ENCODE results near the gene FBXO36.

The FBXO36 gene

DNA sequence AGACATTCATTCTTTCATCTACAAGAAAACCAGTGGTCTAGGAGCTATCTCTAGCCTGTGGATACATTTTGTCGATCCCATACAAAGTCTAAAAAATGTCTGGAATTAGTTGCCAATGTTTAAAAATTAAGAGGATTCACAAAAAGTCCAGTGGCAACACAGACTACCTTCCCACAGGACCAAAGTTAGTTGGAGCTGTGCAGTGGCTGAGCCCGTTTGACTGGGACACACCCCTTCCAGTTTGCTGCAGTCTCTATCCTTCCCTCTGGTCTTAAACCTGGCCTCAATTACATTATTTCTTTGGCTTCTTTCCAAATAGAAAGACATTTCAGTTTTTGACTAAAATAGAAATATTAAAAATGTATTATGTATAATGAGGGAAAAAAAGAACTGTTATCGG, 127.8 kb downstream of the FBXO36 start:
- no peak for DNase-seq (ENCODE audit: low read depth in 2 of 2)

DNA sequence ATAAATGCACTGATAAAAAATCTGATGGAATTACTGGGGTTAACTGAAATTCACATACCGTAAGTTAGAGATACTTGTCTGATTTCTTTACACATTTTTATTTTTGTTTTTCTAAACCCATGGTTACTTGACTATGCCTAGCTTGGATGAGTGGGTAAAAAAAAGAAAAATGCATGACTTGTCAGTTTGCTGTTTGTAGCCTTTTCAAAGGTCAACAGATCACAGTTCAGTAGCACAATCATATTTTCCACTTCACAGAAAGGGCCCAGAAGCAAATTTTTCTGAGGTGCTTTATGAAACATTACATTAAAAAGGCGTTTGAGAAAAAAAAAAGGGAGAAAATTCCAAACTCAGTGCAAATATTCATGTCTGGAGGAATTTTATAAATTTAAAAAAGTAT, 130.0 kb downstream of the FBXO36 start:
- no peak for DNase-seq (ENCODE audit: low read depth in 2 of 2)

DNA sequence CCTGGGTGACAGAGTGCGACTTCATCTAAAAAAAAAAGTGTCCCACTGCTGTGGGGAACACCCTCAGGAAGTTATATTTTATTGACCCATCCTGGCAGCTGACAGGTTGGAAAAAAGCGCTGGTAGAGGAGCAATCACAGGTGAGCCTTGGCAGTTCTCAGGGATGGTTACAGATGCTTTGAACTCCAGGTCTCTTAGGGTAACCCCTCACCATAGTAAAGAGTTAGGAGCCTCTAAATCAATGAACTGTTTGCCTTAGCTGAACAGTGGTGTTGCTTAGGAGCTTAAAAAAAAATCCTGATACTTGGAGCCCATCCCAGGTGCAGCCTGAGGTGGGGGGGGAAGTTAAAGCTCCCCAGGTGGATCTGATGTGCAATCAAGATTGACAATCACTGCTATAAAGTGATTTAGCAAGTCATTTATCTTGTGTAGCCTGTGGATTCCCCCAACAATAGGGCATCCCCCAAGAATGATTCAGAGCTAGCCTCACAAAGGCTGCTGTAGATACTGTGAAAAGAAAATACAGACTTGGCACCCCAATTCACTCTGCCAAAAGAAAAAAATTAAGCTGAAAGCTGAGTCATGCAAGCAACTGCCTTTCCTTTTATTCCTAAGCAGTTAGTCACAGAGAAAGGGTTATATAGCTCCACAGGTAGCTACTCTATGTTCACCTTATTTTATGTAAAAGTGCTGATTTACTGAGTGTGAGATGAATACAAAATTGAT, 131.6 kb downstream of the FBXO36 start:
- no peak for DNase-seq (ENCODE audit: low read depth in 2 of 2)

DNA sequence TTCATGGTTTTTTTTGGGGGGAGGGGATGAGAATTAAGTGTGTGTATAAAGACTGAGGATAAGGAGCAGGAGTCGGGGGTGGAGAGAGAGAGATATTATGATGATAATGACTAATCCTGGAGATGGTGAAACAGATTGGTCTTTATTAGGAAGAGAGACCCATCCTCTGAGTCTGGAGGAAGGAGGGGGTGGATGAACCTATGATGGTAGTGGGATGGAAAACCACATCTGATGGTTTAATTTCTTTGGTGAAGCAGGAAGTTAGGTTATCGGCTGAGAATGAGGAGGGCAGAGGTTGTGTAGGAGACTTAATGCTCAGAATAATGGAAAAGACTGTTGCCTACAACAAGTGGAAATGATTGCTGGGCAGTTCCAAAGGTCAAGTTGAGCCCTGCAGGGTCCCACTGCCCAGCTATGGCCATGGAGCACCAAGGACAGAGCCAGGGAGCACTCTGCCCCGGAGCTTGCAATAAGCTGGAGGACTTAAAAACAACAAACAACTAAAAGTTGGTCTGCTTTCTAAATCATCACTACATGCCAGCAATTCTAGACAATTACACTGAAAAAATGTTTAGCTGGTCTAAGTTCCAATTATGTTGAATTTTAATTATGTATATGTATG, 138.5 kb downstream of the FBXO36 start:
- no peak for DNase-seq (ENCODE audit: low read depth in 2 of 2)

All from activated CD4-positive, alpha-beta T cell treated with anti-CD3 and anti-CD28 coated beads for 24 hours (primary cell).